ENCODE measurements around the gene FARP2. TPM values are rescaled to one million over a fixed set of nuclear protein-coding genes. Genes with fewer than 3 reads are reported as not detected.

Gene FARP2
- total and polyA plus RNA-seq, 2 of the 13 experiments (the other 11 are each of a cell fraction or from before 2014, with no cell fraction given), result 28.0 to 45.4 TPM

DNA sequence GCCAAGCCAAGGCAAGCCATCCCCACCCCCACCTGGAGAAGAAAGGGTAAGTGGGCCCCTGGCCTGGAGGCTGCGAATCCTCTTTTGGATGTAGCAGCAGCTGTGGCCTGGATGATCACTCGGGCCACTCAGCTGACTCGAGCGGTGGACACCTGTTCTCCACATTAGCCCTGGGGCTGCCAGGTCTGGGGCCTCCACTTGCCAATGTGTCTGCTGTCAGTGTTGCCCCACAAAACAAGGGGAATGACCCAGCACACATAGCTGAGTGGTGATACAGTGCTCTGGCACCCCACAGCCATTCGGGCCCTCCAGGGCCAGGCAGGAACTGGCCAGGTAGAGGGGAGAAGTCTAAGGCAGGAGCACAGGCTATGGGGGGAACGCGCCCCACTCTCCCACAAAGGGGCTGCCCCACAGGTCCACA lies 149.7 kb downstream of the FARP2 start:
- no peak for ATAC-seq
- Histone ChIP-seq H3K9ac (ENCODE audit: insufficient read depth, low read depth, low read length) (peak overlapping the region; percentile 22; the same call in 1 of the 2 replicates), H3K27ac (ENCODE audit: extremely low read length, insufficient read depth, low read length) (no peak overlapping the region), H3K4me2 (ENCODE audit: low read depth, low read length) (peak overlapping the region; percentile 91), H3K4me3 (replicated peaks in 1 of 3; ENCODE audit: insufficient read depth in 1 of 3, low read depth in 2 of 3, low read length in 3 of 3) (peak overlapping the region in 1 of 3 experiments; percentile 5; a peak in 1 of 6 replicates), H2AFZ (ENCODE audit: low read length) (no peak overlapping the region), H4K20me1 (ENCODE audit: insufficient read depth, low read length) (peaks cover 35% of the 10 kb centered on the region; the same call in 1 of the 2 replicates), H3K4me1 (ENCODE audit: insufficient read depth, low read length) (peaks cover 51% of the 10 kb centered on the region), H3K36me3 (replicated peaks in 1 of 2; ENCODE audit: control insufficient read depth in 1 of 2, insufficient read depth in 2 of 2, low read length in 2 of 2) (peaks cover 13 to 16% of the 10 kb centered on the region in 2 experiments), H3K79me2 (ENCODE audit: insufficient read depth, low read length) (peaks cover 56% of the 10 kb centered on the region), H3K9me3 (ENCODE audit: low read length) (no peaks in the 10 kb centered on the region), H3K27me3 (ENCODE audit: control insufficient read depth in 1 of 2, insufficient read depth in 2 of 2, low read length in 2 of 2) (no peaks in the 10 kb centered on the region)
- no TSS peak for BruUV-seq (replicated peaks)
- intact Hi-C loops (cut with micrococcal nuclease; ENCODE audit: unreplicated experiment), result loop anchor here (10.0 kb wide), 1 partner anchor 151 kb away; the partner anchor contains the start of gene FARP2
- peak; percentile 33 for TF ChIP-seq HNRNPLL (IDR thresholded peaks at IDR 0.05; ENCODE audit: low read depth, low read length, poor library complexity, severe bottlenecking)
- TF ChIP-seq, protein P1, sequence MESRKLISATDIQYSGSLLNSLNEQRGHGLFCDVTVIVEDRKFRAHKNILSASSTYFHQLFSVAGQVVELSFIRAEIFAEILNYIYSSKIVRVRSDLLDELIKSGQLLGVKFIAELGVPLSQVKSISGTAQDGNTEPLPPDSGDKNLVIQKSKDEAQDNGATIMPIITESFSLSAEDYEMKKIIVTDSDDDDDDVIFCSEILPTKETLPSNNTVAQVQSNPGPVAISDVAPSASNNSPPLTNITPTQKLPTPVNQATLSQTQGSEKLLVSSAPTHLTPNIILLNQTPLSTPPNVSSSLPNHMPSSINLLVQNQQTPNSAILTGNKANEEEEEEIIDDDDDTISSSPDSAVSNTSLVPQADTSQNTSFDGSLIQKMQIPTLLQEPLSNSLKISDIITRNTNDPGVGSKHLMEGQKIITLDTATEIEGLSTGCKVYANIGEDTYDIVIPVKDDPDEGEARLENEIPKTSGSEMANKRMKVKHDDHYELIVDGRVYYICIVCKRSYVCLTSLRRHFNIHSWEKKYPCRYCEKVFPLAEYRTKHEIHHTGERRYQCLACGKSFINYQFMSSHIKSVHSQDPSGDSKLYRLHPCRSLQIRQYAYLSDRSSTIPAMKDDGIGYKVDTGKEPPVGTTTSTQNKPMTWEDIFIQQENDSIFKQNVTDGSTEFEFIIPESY (CRISPR knock-in tag; IDR thresholded peaks at IDR 0.05), result no peak
- no peak for TF ChIP-seq IRF2 (CRISPR knock-in tag; IDR thresholded peaks at IDR 0.05)
- TF ChIP-seq MYC (CRISPR knock-in tag; IDR thresholded peaks at IDR 0.05; ENCODE audit: borderline replicate concordance), result peak; percentile 27; the same call in 1 of the 2 replicates
- TF ChIP-seq DNMT1 (CRISPR knock-in tag; IDR thresholded peaks at IDR 0.05), result no peak
- peak; percentile 24 for TF ChIP-seq AGO2 (optimal IDR thresholded peaks at IDR 0.05; ENCODE audit: low read depth, low read length)
- no peak for TF ChIP-seq ZNF264 (CRISPR knock-in tag; IDR thresholded peaks at IDR 0.05)
- TF ChIP-seq, protein P2, sequence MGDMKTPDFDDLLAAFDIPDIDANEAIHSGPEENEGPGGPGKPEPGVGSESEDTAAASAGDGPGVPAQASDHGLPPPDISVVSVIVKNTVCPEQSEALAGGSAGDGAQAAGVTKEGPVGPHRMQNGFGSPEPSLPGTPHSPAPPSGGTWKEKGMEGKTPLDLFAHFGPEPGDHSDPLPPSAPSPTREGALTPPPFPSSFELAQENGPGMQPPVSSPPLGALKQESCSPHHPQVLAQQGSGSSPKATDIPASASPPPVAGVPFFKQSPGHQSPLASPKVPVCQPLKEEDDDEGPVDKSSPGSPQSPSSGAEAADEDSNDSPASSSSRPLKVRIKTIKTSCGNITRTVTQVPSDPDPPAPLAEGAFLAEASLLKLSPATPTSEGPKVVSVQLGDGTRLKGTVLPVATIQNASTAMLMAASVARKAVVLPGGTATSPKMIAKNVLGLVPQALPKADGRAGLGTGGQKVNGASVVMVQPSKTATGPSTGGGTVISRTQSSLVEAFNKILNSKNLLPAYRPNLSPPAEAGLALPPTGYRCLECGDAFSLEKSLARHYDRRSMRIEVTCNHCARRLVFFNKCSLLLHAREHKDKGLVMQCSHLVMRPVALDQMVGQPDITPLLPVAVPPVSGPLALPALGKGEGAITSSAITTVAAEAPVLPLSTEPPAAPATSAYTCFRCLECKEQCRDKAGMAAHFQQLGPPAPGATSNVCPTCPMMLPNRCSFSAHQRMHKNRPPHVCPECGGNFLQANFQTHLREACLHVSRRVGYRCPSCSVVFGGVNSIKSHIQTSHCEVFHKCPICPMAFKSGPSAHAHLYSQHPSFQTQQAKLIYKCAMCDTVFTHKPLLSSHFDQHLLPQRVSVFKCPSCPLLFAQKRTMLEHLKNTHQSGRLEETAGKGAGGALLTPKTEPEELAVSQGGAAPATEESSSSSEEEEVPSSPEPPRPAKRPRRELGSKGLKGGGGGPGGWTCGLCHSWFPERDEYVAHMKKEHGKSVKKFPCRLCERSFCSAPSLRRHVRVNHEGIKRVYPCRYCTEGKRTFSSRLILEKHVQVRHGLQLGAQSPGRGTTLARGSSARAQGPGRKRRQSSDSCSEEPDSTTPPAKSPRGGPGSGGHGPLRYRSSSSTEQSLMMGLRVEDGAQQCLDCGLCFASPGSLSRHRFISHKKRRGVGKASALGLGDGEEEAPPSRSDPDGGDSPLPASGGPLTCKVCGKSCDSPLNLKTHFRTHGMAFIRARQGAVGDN (CRISPR knock-in tag; IDR thresholded peaks at IDR 0.05), result peak; percentile 22; the same call in 1 of the 2 replicates
- TF ChIP-seq ZMYM4 (CRISPR knock-in tag; IDR thresholded peaks at IDR 0.05), result no peak
- no peak for FAIRE-seq
- 89% methylated on average over 7 of the region's 7 CpGs for WGBS (ENCODE audit: low lambda C conversion rate)
- in situ Hi-C loops (cut with HindIII; ENCODE audit: extremely low pct_ligation_motif_present, low pct_unique_long_range_greater_than_20kb), result no loop called here
- ChIA-PET CTCF (ENCODE audit: low intra/inter-chr PET ratio, low total read pairs) (no interaction called here), POLR2A (interaction anchor here (0.6 to 1.8 kb wide), 2 partner anchors 14 to 245 kb away, joined by 4 to 5 read pairs; no protein-coding TSS in a partner anchor)
- DNase-seq (ENCODE audit: low spot score), result no peak

All from HepG2 (cell line).